CD4-positive, alpha-beta T cell (primary cell): ENCODE results near the gene COX6B1. TPM values are rescaled to one million over a fixed set of nuclear protein-coding genes. Genes with fewer than 3 reads are reported as not detected.
"Not testable (repeated sequence)": the region's sequence is repeated elsewhere in the genome, so short reads cannot be mapped to it uniquely, and the experiment has no call there.

Source experiments
- ATAC-seq: fragments of 200-7000 bp; cut with Tn5 transposase; one replicate; pipeline ENCODE4 v1.10.0; 2022; ENCODE audit warnings: mild to moderate bottlenecking; ENCODE audit not compliant: poor library complexity
- CTCF ChIA-PET: fragments of 350-600 bp; sonication (Branson Sonifier 250); formaldehyde crosslinking; loops from one replicate; lab custom pipeline; 2021; ENCODE audit warnings: antibody characterized with exemption, inconsistent platforms; lab: Charles Lee
- POLR2A ChIA-PET: fragments of 350-600 bp; sonication (Branson Sonifier 250); formaldehyde crosslinking; loops from one replicate; lab custom pipeline; 2021; ENCODE audit warnings: antibody characterized with exemption, inconsistent platforms; lab: Charles Lee
- DNase-seq, 14 experiments: peaks; one replicate each; pipeline ENCODE4 v3.0.0-alpha.2; 2013 to 2020; ENCODE audit warnings: mixed read lengths in 2 of 14
- H3K27ac ChIP-seq, 2 donors: one replicate each; pipeline versions ENCODE4 v1.5.1 to v1.7.0; 2013; ENCODE audit warnings: low read length in 2 of 2, low read depth in 1 of 2, mild to moderate bottlenecking in 1 of 2
- H3K27me3 ChIP-seq, 2 experiments: 1 replicate in 1 of 2; 2 replicates in 1 of 2; pipeline versions ENCODE4 v1.6.1 to v1.7.0; 2013; ENCODE audit warnings: low read length in 2 of 2, control low read depth in 1 of 2, mild to moderate bottlenecking in 1 of 2, moderate library complexity in 1 of 2; ENCODE audit not compliant: insufficient read depth in 2 of 2, control insufficient read depth in 1 of 2
- H3K36me3 ChIP-seq: one replicate; pipeline ENCODE4 v1.6.1; 2013; ENCODE audit warnings: low read length, control low read depth; ENCODE audit not compliant: insufficient read depth
- H3K4me1 ChIP-seq: one replicate; pipeline ENCODE4 v1.6.1; 2013; ENCODE audit warnings: low read length, control low read depth; ENCODE audit not compliant: insufficient read depth
- H3K4me3 ChIP-seq: one replicate; pipeline ENCODE4 v1.5.1; 2013; ENCODE audit warnings: mild to moderate bottlenecking, low read length, moderate library complexity
- H3K9me3 ChIP-seq, 2 experiments: 1 replicate in 1 of 2; 2 replicates in 1 of 2; pipeline versions ENCODE4 v1.6.1 to v1.7.0; 2013; ENCODE audit warnings: low read length in 2 of 2, mild to moderate bottlenecking in 2 of 2, control low read depth in 1 of 2, moderate library complexity in 1 of 2; ENCODE audit not compliant: control insufficient read depth in 1 of 2, insufficient read depth in 1 of 2
- H3K27ac Mint-ChIP-seq: one replicate; pipeline ENCODE4 v1.8.0; 2020; ENCODE audit warnings: mixed read lengths
- H3K27me3 Mint-ChIP-seq: one replicate; pipeline ENCODE4 v1.8.0; 2021; ENCODE audit warnings: mixed read lengths
- H3K36me3 Mint-ChIP-seq: one replicate; pipeline ENCODE4 v1.8.0; 2021; ENCODE audit warnings: low read depth, mixed read lengths
- H3K4me1 Mint-ChIP-seq: one replicate; pipeline ENCODE4 v1.8.0; 2021; ENCODE audit warnings: low read depth, mixed read lengths
- H3K4me3 Mint-ChIP-seq: one replicate; pipeline ENCODE4 v1.8.0; 2020; ENCODE audit warnings: mild to moderate bottlenecking, mixed read lengths
- H3K9me3 Mint-ChIP-seq: one replicate; pipeline ENCODE4 v1.8.0; 2020; ENCODE audit warnings: mixed read lengths
- intact Hi-C, 2 experiments: fragments of 100-400 bp; cut with DNase I in 1 of 2; cut with micrococcal nuclease in 1 of 2; formaldehyde crosslinking; loops; one replicate each; pipeline versions ENCODE4 v1.15.1 to v1.9.0; 2023 to 2025; cut with DNase I, micrococcal nuclease
- polyA plus RNA-seq, 2 donors: library from polyadenylated mRNA; unstranded; fragments of 120-200 nt; gene quantifications; one replicate each; pipeline ENCODE4 v1.2.1, GENCODE V29; 2013
- total RNA-seq, 174 experiments: library from RNA in 2 of 174; stranded (reverse) in 2 of 174; gene quantifications; one replicate each; pipeline ENCODE4 v1.2.3 and lab custom pipeline; 2021 to 2026
- TF ChIP-seq, protein P1 (sequence below): fragments of 200-600 bp; IDR thresholded peaks from one replicate; pipeline ENCODE4 v1.8.0; 2022; ENCODE audit warnings: antibody characterized with exemption, mild to moderate bottlenecking

COX6B1 gene
- total RNA-seq (100 to 1,000 TPM; 136 to 144 TPM), total RNA-seq (lab: John Stamatoyannopoulos, UW) (36.3 to 128 (median 62.7) reads per million in 172 experiments)
- polyA plus RNA-seq (2013, experiment 1 of 2): 315 TPM
- 280 TPM for polyA plus RNA-seq (2013, experiment 2 of 2)

- TF ChIP-seq, protein P1, sequence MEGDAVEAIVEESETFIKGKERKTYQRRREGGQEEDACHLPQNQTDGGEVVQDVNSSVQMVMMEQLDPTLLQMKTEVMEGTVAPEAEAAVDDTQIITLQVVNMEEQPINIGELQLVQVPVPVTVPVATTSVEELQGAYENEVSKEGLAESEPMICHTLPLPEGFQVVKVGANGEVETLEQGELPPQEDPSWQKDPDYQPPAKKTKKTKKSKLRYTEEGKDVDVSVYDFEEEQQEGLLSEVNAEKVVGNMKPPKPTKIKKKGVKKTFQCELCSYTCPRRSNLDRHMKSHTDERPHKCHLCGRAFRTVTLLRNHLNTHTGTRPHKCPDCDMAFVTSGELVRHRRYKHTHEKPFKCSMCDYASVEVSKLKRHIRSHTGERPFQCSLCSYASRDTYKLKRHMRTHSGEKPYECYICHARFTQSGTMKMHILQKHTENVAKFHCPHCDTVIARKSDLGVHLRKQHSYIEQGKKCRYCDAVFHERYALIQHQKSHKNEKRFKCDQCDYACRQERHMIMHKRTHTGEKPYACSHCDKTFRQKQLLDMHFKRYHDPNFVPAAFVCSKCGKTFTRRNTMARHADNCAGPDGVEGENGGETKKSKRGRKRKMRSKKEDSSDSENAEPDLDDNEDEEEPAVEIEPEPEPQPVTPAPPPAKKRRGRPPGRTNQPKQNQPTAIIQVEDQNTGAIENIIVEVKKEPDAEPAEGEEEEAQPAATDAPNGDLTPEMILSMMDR: no peak
- no peaks in the 10 kb centered on the region for H3K27me3 Mint-ChIP-seq
- H3K4me3 Mint-ChIP-seq: peak within 1 kb of the TSS; percentile 99
- H3K27me3 ChIP-seq: no peaks in the 10 kb centered on the region
- H3K4me3 ChIP-seq: peak within 1 kb of the TSS; percentile 82
- H3K4me1 ChIP-seq: peaks cover 60% of the 10 kb centered on the region
- peak within 1 kb of the TSS; percentile 99 for H3K27ac Mint-ChIP-seq
- no peaks in the 10 kb centered on the region for H3K9me3 Mint-ChIP-seq
- intact Hi-C loops: loop anchor here (1.0 to 5.0 kb wide), 7 partner anchors 20 to 109 kb away; partner anchors contain the start of genes HAUS5 (in 1 of the 2), HSPB6 (in 1 of the 2), IGFLR1 (in 1 of the 2) and KMT2B (in 1 of the 2)
- peak within 1 kb of the TSS; percentile 42 to 63 for H3K27ac ChIP-seq
- ATAC-seq: peak; percentile 74
- no peaks in the 10 kb centered on the region for H3K9me3 ChIP-seq
- H3K4me1 Mint-ChIP-seq: peaks cover 53% of the 10 kb centered on the region
- ChIA-PET POLR2A (interaction anchor here (0.6 to 1.5 kb wide), 17 partner anchors 9 to 722 kb away, joined by 3 to 21 read pairs (median 4); partner anchors contain the start of genes HAUS5, LIN37, NFKBID and PSENEN), CTCF (interaction anchor here (1.5 kb wide), 1 partner anchor 96 kb away, joined by 4 read pairs; no protein-coding TSS in a partner anchor)
- H3K36me3 Mint-ChIP-seq: peaks cover 29% of the 10 kb centered on the region
- peak; percentile 80 to 98 (median 86) for DNase-seq
- H3K36me3 ChIP-seq: peaks cover 24% of the 10 kb centered on the region
Observed at GRCh38 chr19:35648017-35648961, at the start of gene COX6B1. Gene COX6B1 (plus strand): TSS chr19:35648323. CDS start chr19:35651244, 2,921 bp downstream.

- POLR2A ChIA-PET: no interaction called here
- TF ChIP-seq, protein P1: no peak
- Histone ChIP-seq H3K4me3 (no peak overlapping the region), H3K27ac (no peak overlapping the region), H3K9me3 (no peaks in the 10 kb centered on the region), H3K27me3 (peaks cover 0 to 2% of the 10 kb centered on the region in 2 experiments), H3K4me1 (no peaks in the 10 kb centered on the region), H3K36me3 (no peaks in the 10 kb centered on the region)
- H3K27me3 Mint-ChIP-seq: peaks cover 9% of the 10 kb centered on the region
- intact Hi-C loops: no loop called here
- DNase-seq (no peak), ATAC-seq (no peak)
- no peaks in the 10 kb centered on the region for H3K36me3 Mint-ChIP-seq
- H3K4me3 Mint-ChIP-seq: no peak overlapping the region
- H3K27ac Mint-ChIP-seq: no peak overlapping the region
- no peaks in the 10 kb centered on the region for H3K9me3 Mint-ChIP-seq
- CTCF ChIA-PET: no interaction called here
- no peaks in the 10 kb centered on the region for H3K4me1 Mint-ChIP-seq
Observed at GRCh38 chr19:35601971-35602370, 46.2 kb upstream of the COX6B1 start.

GRCh38 chr19:35604436-35604835, 43.7 kb upstream of the COX6B1 start:
- H3K4me3 ChIP-seq, H3K36me3 ChIP-seq, H3K27ac Mint-ChIP-seq, H3K27me3 Mint-ChIP-seq, H3K9me3 ChIP-seq, H3K36me3 Mint-ChIP-seq, DNase-seq, CTCF ChIA-PET, ATAC-seq, POLR2A ChIA-PET, H3K4me1 Mint-ChIP-seq, H3K27me3 ChIP-seq, H3K27ac ChIP-seq, H3K9me3 Mint-ChIP-seq, H3K4me3 Mint-ChIP-seq, H3K4me1 ChIP-seq, intact Hi-C loops: not testable (repeated sequence)

GRCh38 chr19:35607170-35607569, 41.0 kb upstream of the COX6B1 start:
- H3K9me3 Mint-ChIP-seq, CTCF ChIA-PET, H3K27ac ChIP-seq, H3K4me3 Mint-ChIP-seq, H3K27me3 ChIP-seq, intact Hi-C loops, H3K4me3 ChIP-seq, ATAC-seq, H3K36me3 Mint-ChIP-seq, H3K27ac Mint-ChIP-seq, DNase-seq, H3K9me3 ChIP-seq, H3K27me3 Mint-ChIP-seq, POLR2A ChIA-PET, H3K36me3 ChIP-seq: not testable (repeated sequence)
- H3K4me1 ChIP-seq: peaks cover 27% of the 10 kb centered on the region
- H3K4me1 Mint-ChIP-seq: peaks cover 29% of the 10 kb centered on the region
